Measurements from ENCODE around the gene CYP26B1.

Gene CYP26B1

DNA sequence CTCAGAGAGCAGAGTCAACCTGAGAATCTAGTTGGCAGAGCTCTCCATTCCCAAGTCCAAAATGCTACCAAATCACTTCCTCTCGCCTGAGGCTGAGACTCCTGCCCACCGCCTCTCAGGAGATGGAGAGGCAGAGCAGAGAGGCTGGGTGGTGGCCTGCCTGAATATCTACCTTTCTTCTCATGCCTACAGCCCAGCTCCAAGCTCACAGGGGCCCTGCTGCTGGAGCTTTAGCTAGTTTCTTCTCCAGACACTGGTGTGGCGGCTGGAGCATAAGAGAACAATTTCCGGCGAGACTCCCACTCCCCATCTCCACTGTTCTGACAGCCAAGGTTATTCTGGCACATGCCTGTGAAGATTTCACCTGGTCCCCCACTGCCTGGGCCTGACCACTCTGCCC lies 8.1 kb upstream of the CYP26B1 start (continued):
- no peak for TF ChIP-seq TSHZ2 (CRISPR knock-in tag; IDR thresholded peaks at IDR 0.05)
- TF ChIP-seq SNAI2 (CRISPR knock-in tag; IDR thresholded peaks at IDR 0.05), result no peak
- TF ChIP-seq ZNF565 (CRISPR knock-in tag; conservative IDR thresholded peaks at IDR 0.05; ENCODE audit: low read depth), result no peak

GRCh38 chr2:72155151-72155550 lies 7.5 kb upstream of the CYP26B1 start:
- ATAC-seq, result no peak

More at GRCh38 chr2:72155151-72155550, 7.5 kb upstream of the CYP26B1 start:
- no peak for TF ChIP-seq CSDC2 (CRISPR knock-in tag; IDR thresholded peaks at IDR 0.05)
- no peak for TF ChIP-seq ISL1 (CRISPR knock-in tag; IDR thresholded peaks at IDR 0.05)
- no peak for TF ChIP-seq PATZ1 (CRISPR knock-in tag; IDR thresholded peaks at IDR 0.05; ENCODE audit: borderline replicate concordance)
- TF ChIP-seq ZNF70 (CRISPR knock-in tag; IDR thresholded peaks at IDR 0.05), result no peak
- no peak for TF ChIP-seq CSRNP3 (CRISPR knock-in tag; IDR thresholded peaks at IDR 0.05)
- no peak for TF ChIP-seq TCF4 (CRISPR knock-in tag; IDR thresholded peaks at IDR 0.05; ENCODE audit: borderline replicate concordance)
- TF ChIP-seq ZC3H10 (CRISPR knock-in tag; IDR thresholded peaks at IDR 0.05), result no peak
- TF ChIP-seq, protein P1, sequence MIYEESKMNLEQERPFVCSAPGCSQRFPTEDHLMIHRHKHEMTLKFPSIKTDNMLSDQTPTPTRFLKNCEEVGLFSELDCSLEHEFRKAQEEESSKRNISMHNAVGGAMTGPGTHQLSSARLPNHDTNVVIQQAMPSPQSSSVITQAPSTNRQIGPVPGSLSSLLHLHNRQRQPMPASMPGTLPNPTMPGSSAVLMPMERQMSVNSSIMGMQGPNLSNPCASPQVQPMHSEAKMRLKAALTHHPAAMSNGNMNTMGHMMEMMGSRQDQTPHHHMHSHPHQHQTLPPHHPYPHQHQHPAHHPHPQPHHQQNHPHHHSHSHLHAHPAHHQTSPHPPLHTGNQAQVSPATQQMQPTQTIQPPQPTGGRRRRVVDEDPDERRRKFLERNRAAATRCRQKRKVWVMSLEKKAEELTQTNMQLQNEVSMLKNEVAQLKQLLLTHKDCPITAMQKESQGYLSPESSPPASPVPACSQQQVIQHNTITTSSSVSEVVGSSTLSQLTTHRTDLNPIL (CRISPR knock-in tag; IDR thresholded peaks at IDR 0.05; ENCODE audit: low read depth), result no peak
- TF ChIP-seq PPARA (CRISPR knock-in tag; IDR thresholded peaks at IDR 0.05; ENCODE audit: borderline replicate concordance), result no peak
- TF ChIP-seq ZNF565 (CRISPR knock-in tag; conservative IDR thresholded peaks at IDR 0.05; ENCODE audit: low read depth), result no peak
- no peak for TF ChIP-seq POU6F1 (CRISPR knock-in tag; IDR thresholded peaks at IDR 0.05; ENCODE audit: borderline replicate concordance, low read depth)
- TF ChIP-seq TSHZ2 (CRISPR knock-in tag; IDR thresholded peaks at IDR 0.05), result no peak
- TF ChIP-seq ZFP30 (CRISPR knock-in tag; IDR thresholded peaks at IDR 0.05), result no peak
- TF ChIP-seq TOX (CRISPR knock-in tag; IDR thresholded peaks at IDR 0.05; ENCODE audit: borderline replicate concordance), result no peak
- no peak for TF ChIP-seq ESRRG (CRISPR knock-in tag; IDR thresholded peaks at IDR 0.05)
- TF ChIP-seq OSR1 (CRISPR knock-in tag; IDR thresholded peaks at IDR 0.05), result no peak
- TF ChIP-seq ZNF8 (CRISPR knock-in tag; IDR thresholded peaks at IDR 0.05), result no peak
